Prostate gland (tissue), 2 donors: Measurements from ENCODE around the gene NCOA1. TPM values are rescaled to one million over a fixed set of nuclear protein-coding genes. Genes with fewer than 3 reads are reported as not detected.

Experiments
- DNase-seq: peaks from one replicate; pipeline ENCODE4 v3.0.0-alpha.2; 2019; ENCODE audit warnings: low spot score
- H3K27ac ChIP-seq, 2 donors: fragments of 200-600 bp; sonication (generic); 2 replicates each; pipeline ENCODE4 v1.5.1; 2017 to 2019
- H3K27me3 ChIP-seq: fragments of 200-600 bp; sonication (generic); replicated peaks from 2 replicates; pipeline ENCODE4 v1.5.1; 2019; ENCODE audit not compliant: insufficient read depth
- H3K36me3 ChIP-seq, 2 donors: fragments of 200-600 bp; sonication (generic); 1 replicate in 1 of 2; 2 replicates in 1 of 2; pipeline versions ENCODE4 v1.5.1 to v1.8.1; 2017 to 2019
- H3K4me1 ChIP-seq: fragments of 200-600 bp; sonication (generic); replicated peaks from 2 replicates; pipeline ENCODE4 v1.5.1; 2019
- H3K4me3 ChIP-seq, 2 donors: fragments of 200-600 bp; sonication (generic); 2 replicates each; pipeline ENCODE4 v1.5.1; 2017 to 2019
- H3K9me3 ChIP-seq: fragments of 200-600 bp; sonication (generic); 2 replicates; pipeline ENCODE4 v1.5.1; 2017
- POLR2A ChIP-seq: fragments of 450-650 bp; IDR thresholded peaks from one replicate; pipeline ENCODE4 v1.6.1; 2016; ENCODE audit warnings: antibody characterized with exemption, mild to moderate bottlenecking
- POLR2AphosphoS5 ChIP-seq: sonication (generic); formaldehyde crosslinking; IDR thresholded peaks from one replicate; pipeline ENCODE4 v1.6.1; 2017; ENCODE audit warnings: antibody characterized with exemption
- WGBS: methylation state at CpG from one replicate; pipeline ENCODE4 v1.1.5; 2018; 5-methylcytosine and 5-hydroxymethylcytosine counted together
- intact Hi-C: fragments of 100-400 bp; cut with DNase I; formaldehyde crosslinking; loops from one replicate; pipeline ENCODE4 v1.14.2; 2022
- total RNA-seq, 2 donors: library from RNA; depleted of rRNA; stranded (reverse); fragments of >200 nt; gene quantifications; one replicate each; pipeline ENCODE4 v1.1.0, GENCODE V29; 2016
- TF ChIP-seq, protein P1 (sequence below), 4 experiments: fragments of 200-600 bp in 2 of 4; fragments of 450-650 bp in 2 of 4; sonication (generic) in 2 of 4; IDR thresholded peaks; 1 replicate in 3 of 4; 2 replicates in 1 of 4; pipeline ENCODE4 v1.5.1; 2016 to 2019; ENCODE audit warnings: antibody characterized with exemption in 4 of 4, mild to moderate bottlenecking in 2 of 4, moderate library complexity in 2 of 4

The NCOA1 gene
- total RNA-seq, 2 donors from 2014 or later, result 24.9 to 72.4 TPM

DNA sequence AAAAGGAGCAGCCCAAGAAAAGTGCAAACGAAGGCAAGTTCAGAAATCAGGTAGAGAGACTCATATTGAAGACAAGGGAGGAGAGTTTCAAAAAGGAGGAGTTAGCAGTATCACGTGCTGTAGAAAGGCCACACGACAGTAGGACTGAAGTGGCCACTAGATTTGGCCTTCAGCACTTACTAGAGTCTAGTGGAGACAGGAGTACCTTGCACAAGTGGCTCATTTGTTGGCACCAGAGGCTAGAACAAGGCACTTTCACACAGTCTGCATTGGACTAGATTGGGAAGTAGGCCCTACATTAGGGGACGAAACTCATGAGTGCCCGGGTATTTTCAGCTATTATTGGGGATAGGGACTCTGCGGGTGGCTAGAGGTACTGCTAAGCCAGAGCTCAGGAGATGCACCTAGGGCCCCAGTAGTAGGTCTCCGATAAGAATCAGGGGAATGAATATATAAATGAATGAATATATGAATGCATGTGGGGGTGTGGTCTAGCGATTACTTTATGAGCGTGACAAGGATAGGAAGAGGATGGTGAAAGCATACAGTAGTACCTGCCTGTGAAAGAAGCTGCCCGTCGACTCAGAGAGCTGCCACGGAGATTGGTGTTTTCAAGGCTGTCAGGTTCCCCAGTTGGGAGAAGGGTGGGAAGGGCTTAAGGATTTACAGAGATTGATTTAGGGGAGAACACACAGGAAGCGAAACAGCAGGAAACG lies 1.4 kb upstream of the NCOA1 start:
- Histone ChIP-seq H3K27ac (peak overlapping the region in 1 of 2 donors; percentile 81), H3K36me3 (no peaks in the 10 kb centered on the region), H3K9me3 (no peaks in the 10 kb centered on the region), H3K4me3 (no peak overlapping the region), H3K27me3 (no peaks in the 10 kb centered on the region), H3K4me1 (no peaks in the 10 kb centered on the region)
- WGBS, result 71% methylated on average over 13 of the region's 14 CpGs
- TF ChIP-seq POLR2A (no peak), POLR2AphosphoS5 (no peak)
- TF ChIP-seq, protein P1, sequence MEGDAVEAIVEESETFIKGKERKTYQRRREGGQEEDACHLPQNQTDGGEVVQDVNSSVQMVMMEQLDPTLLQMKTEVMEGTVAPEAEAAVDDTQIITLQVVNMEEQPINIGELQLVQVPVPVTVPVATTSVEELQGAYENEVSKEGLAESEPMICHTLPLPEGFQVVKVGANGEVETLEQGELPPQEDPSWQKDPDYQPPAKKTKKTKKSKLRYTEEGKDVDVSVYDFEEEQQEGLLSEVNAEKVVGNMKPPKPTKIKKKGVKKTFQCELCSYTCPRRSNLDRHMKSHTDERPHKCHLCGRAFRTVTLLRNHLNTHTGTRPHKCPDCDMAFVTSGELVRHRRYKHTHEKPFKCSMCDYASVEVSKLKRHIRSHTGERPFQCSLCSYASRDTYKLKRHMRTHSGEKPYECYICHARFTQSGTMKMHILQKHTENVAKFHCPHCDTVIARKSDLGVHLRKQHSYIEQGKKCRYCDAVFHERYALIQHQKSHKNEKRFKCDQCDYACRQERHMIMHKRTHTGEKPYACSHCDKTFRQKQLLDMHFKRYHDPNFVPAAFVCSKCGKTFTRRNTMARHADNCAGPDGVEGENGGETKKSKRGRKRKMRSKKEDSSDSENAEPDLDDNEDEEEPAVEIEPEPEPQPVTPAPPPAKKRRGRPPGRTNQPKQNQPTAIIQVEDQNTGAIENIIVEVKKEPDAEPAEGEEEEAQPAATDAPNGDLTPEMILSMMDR (IDR thresholded peaks at IDR 0.05), result no peak
- DNase-seq, result no peak
- intact Hi-C loops, result loop anchor here (10.0 kb wide), 2 partner anchors 65 to 305 kb away; partner anchors contain the start of genes CENPO and PTRHD1

DNA sequence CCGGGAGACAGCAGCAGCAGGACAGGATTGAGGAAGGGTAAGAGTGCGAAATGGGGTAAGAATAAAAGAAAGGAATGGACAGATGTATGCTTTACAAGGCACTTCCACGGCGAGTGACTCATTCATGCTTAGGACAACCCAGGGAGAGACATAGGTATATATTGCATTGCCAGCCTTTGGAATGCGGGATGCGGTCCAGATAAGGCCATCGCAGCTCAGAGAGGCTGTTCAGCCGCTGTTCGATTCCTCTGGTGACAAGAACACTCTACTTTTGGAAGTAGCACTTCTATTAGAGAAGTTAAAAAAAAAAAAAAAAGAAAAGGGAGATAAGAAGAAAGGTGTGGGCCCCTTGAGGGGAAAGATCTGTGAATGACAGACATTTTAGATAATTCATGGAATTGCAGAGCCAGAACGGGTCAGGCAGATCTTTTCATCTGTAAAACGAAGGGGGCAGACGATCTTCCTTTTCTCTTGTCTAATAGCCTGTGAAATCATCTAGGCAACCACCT lies 819 bp upstream of the NCOA1 start:
- intact Hi-C loops, result loop anchor here (10.0 kb wide), 2 partner anchors 65 to 305 kb away; partner anchors contain the start of genes CENPO and PTRHD1
- peak overlapping the region; percentile 81 to 92 for H3K4me3 ChIP-seq
- TF ChIP-seq, protein P1 (IDR thresholded peaks at IDR 0.05), result no peak
- no peak for TF ChIP-seq POLR2AphosphoS5
- no peak for TF ChIP-seq POLR2A

DNA sequence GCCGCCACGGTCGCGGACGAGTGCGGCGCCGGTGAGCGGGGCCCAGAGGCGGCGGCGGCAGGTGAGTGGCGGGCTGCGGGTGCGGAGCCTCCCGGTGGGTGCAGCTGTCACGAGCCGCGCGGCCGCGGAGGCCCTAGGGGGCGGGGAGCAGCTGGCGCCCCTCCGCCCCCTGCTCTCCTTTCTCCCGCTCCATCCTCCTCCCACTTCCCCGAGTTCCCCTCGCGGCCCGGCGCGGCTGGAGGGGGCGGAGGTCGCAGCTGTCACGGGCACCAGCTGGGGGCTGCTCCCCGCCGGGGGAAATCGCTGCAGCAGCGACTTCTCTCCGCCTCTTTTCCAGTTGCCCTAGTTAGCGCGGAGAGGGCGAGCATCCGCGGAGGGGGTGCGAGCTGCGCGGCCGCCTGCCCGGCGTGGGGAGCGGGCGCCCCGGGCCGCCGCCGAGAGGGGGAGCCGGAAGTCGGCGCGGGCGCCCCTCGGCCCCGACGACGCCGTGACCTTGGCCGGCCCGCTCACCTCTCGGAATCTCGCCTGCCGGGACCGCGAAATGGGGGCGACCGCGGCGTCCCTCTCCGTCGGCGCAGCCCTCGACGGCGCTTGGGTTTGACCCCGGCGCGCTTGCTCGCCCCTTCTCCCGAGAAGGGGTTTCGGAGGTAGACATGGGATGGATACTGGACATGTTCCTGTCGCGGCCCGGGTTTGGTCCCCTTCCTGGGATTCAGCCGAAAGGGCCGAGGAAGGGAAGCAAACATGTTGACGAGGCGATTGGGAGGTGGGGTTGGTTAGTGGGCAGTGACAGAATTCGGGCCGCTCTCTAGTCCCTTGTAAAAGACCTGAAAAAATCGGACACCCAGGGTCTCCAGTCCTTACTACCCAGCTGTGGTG lies 727 bp downstream of the NCOA1 start:
- DNase-seq, result peak; percentile 12
- WGBS, result under 1% methylated on average over 96 of the region's 100 CpGs
- intact Hi-C loops, result loop anchor here (10.0 kb wide), 2 partner anchors 67 to 303 kb away; partner anchors contain the start of genes CENPO and PTRHD1

More for the DNA sequence above, 819 bp upstream of the NCOA1 start:
- H3K9me3 ChIP-seq, result no peaks in the 10 kb centered on the region
- H3K27me3 ChIP-seq, result no peaks in the 10 kb centered on the region
- H3K27ac ChIP-seq, result peak overlapping the region; percentile 78 to 81
- no peaks in the 10 kb centered on the region for H3K4me1 ChIP-seq
- DNase-seq, result peak; percentile 10
- 46% methylated on average over 12 of the region's 12 CpGs for WGBS
- no peaks in the 10 kb centered on the region for H3K36me3 ChIP-seq

DNA sequence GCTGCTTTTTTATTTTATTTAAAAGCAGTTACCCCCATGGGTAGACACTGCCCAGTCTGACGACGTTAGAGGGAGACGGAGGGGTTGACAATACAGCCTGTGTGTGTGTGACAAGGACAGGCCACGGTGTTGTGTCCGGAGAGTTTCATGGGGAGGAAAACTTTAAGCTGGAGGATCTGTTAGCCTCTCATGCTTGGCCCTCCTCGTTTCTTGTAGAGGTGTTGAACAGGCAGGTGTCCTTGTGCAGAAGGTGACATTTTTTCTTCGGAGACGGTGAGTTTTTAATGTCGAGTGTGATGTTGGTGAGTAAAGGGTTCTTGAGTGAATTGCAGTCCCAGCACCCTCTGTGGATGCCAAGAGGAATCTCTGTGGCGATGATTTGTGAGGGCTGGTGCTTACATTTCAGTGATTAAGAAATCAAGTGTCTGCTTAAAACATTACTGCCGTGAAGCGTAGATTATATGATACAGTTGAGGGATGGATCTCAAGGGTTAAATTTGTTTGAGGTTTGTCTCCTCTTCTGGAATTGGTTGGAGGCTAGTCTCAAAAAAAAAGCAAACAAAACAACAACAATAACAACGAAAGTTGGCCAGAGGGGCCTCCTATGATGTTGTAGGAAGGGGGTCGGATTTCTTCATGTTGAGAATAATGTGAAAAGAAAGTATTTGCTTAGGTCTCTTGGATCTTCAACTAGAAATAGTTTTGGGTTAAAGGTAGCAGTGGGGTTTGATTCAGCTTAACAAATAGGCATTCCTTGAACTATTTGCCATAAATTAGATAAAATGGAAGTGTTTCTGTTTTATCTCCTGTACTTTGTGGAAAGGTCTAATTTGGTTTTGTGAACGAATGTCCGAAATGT lies 1.6 kb downstream of the NCOA1 start:
- peak; percentile 12 for DNase-seq
- Histone ChIP-seq H3K27ac (peak overlapping the region; percentile 78 to 81), H3K4me3 (peak overlapping the region; percentile 81 to 92), H3K9me3 (no peaks in the 10 kb centered on the region), H3K4me1 (no peaks in the 10 kb centered on the region), H3K36me3 (no peaks in the 10 kb centered on the region), H3K27me3 (no peaks in the 10 kb centered on the region)
- no peak for TF ChIP-seq POLR2A
- TF ChIP-seq, protein P1 (IDR thresholded peaks at IDR 0.05), result no peak
- intact Hi-C loops, result loop anchor here (10.0 kb wide), 2 partner anchors 68 to 302 kb away; partner anchors contain the start of genes CENPO and PTRHD1
- WGBS, result 21% methylated on average over 16 of the region's 16 CpGs

More for the DNA sequence above, 727 bp downstream of the NCOA1 start:
- Histone ChIP-seq H3K27me3 (no peaks in the 10 kb centered on the region), H3K36me3 (no peaks in the 10 kb centered on the region), H3K9me3 (no peaks in the 10 kb centered on the region), H3K27ac (peak overlapping the region; percentile 78 to 81), H3K4me3 (peak overlapping the region; percentile 81 to 92), H3K4me1 (no peaks in the 10 kb centered on the region)
- TF ChIP-seq POLR2AphosphoS5, result no peak
- TF ChIP-seq POLR2A, result peak; percentile 14
- TF ChIP-seq, protein P1 (IDR thresholded peaks at IDR 0.05), result no peak
